ENCODE data around the gene ENTR1.

Gene ENTR1

DNA sequence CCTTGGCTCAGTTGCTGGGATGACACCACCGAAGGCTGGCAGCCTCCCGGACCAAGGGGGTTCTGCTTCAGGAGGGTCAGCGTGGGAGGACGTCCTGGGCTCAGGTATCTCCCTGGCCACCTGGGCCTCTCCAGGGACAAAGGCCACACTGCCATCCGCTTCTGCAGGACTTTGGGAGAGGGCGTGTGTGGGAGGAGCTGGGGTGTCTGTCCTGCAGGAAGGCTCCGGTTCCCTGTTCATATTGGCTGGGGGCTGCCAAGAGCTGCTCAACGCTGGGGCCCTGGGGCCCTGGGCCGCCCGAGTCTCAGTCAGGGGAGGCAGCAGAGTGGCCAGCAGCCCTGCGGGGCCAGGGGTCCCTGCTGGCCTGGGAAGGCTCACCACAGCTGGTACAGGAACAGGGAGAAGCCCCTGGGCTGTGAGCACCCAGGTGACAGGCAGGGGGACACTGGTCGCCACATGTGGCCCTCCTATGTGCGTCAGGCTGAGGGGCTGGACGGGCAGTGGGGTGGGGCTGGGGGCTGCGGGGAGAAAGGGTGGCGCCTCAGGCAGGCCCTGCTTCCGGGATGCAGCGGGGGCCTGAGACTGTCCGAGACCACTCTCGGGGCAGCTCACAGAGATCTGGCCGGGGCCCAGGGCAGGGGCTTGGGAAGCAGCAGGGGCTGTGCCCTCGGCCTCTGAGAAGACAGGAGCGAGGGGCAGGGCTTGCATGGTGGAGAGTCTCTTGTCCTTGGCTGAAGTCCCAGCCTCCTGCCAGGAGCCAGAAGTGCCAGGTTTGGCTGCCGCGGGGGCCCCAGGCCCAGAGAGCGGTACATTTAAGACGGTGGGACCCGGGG, 32.0 kb downstream of the ENTR1 start:
- H3K36me3 ChIP-seq (replicated peaks) = peaks cover 68% of the 10 kb centered on the region

DNA sequence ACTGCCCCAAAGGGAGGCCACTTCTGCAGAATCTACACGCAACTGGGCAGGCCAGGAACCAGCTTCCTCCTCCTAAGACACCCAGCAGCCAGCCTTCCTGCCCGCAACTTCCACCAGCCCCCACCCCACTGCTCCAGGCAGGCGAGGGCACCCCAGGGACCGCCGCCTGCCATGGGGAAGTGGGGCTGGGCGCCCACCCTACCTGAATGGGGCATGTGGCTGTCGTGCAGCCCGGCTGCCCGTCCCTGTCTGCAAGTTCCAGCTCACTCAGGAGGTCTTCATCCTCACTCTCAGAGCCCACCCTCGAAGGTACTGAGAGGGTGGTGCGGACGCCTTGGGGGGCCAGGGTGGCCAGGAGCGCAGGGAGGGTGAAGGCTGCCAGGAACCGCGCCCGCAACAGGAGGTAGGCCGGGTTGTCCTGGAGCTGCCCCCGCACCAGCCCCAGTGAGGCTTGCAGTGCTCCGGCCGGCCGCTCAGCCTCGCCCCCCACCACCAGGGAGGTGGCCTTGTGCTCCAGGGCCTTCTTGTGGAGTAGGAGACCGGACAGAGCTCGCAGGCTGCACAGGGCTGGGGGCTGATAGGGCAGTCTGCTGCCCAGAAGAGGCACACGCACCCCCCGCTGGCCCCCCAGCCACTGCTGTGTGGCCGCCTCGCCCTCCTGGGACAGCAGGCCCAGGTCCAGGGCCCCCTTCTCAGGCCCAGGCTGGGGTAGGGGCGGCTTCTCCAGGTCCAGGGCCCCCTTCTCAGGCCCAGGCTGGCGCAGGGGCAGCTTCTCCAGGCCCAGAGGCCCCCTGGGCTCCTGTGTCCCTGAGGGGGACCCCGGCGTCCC, 32.9 kb downstream of the ENTR1 start:
- H3K27me3 ChIP-seq (ENCODE audit: low read depth) = no peaks in the 10 kb centered on the region
- in situ Hi-C loops (cut with MboI; ENCODE audit: low sequenced_read_pairs) = no loop called here
- no peaks in the 10 kb centered on the region for H3K4me1 ChIP-seq
- H3K4me3 ChIP-seq = no peak overlapping the region
- no peaks in the 10 kb centered on the region for H3K9me3 ChIP-seq
- peaks cover 59% of the 10 kb centered on the region for H3K36me3 ChIP-seq (replicated peaks)
- no peak for DNase-seq (ENCODE audit: low spot score in 2 of 2)

More for the DNA sequence above, 32.0 kb downstream of the ENTR1 start:
- H3K9me3 ChIP-seq = no peaks in the 10 kb centered on the region
- no peak overlapping the region for H3K4me3 ChIP-seq
- no peaks in the 10 kb centered on the region for H3K4me1 ChIP-seq
- no peaks in the 10 kb centered on the region for H3K27me3 ChIP-seq (ENCODE audit: low read depth)
- DNase-seq (ENCODE audit: low spot score in 2 of 2) = no peak
- in situ Hi-C loops (cut with MboI; ENCODE audit: low sequenced_read_pairs) = no loop called here

DNA sequence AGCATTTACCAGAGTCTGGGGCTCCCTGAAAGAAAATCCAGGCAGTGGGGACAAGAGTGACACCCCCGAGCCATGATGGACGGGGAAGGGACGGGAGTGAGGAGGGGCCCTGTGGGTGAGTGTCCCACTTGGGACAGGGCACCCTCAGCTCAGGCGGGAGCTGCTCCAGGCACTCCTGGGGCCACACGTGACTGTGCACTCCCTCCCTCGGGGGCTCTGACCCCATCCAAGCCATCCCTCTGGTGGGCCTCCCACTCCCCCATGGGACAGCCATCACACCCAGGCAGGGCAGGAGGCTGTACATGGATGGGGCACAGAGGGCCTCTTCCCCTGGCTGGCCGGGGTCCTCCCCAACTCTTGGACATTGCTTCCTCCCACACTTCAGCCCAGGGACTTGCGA, 34.0 kb downstream of the ENTR1 start:
- H3K4me1 ChIP-seq = no peaks in the 10 kb centered on the region
- peaks cover 48% of the 10 kb centered on the region for H3K36me3 ChIP-seq (replicated peaks)
- H3K27me3 ChIP-seq (ENCODE audit: low read depth) = no peaks in the 10 kb centered on the region
- no peak for DNase-seq (ENCODE audit: low spot score in 2 of 2)
- no peaks in the 10 kb centered on the region for H3K9me3 ChIP-seq
- in situ Hi-C loops (cut with MboI; ENCODE audit: low sequenced_read_pairs) = no loop called here
- H3K4me3 ChIP-seq = no peak overlapping the region

DNA sequence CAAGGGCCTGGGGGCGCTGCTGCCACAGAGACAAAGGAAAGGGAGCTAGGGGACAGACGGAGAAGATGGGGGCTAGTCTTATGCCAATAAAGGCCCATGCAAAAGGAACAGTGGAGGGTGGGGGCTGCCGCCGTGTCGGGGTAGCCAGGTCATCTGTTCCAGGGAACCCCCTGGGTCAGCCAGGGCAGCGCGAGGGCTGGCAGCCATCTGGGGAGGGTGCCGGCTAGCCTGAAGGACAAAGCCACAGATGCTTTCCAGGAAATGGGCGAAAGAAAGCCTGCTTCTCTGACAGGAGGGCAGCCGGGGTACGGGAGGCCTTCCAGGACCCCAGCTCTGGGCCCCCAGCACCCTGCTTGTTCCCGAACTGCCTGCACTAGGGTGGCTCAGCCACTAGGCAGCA, 35.3 kb downstream of the ENTR1 start:
- no peaks in the 10 kb centered on the region for H3K4me1 ChIP-seq
- H3K4me3 ChIP-seq = no peak overlapping the region
- no peaks in the 10 kb centered on the region for H3K27me3 ChIP-seq (ENCODE audit: low read depth)
- peaks cover 37% of the 10 kb centered on the region for H3K36me3 ChIP-seq (replicated peaks)
- no peaks in the 10 kb centered on the region for H3K9me3 ChIP-seq
- in situ Hi-C loops (cut with MboI; ENCODE audit: low sequenced_read_pairs) = no loop called here
- DNase-seq (ENCODE audit: low spot score in 2 of 2) = no peak

DNA sequence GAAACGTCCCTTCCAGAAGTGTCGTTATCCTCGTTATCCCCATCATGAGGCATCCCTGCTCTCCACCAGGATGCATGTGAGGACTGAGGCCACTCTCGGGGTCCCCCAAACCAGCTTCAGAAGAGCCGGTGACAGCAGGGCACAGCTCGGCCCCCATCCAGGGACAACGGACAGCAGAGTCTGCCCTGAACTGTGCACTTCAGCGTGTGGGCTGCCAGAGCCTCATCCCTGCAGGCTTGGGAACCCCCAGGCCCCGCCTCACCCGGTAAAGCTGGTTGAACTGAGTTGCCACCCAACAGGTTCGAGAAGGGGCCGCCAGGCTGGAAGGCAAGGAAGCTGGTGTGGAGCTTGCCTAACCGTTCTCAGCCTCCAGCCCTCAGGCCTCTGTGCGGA, 36.2 kb downstream of the ENTR1 start:
- Histone ChIP-seq H3K27me3 (ENCODE audit: low read depth) (no peaks in the 10 kb centered on the region), H3K9me3 (no peaks in the 10 kb centered on the region), H3K4me3 (no peak overlapping the region), H3K4me1 (no peaks in the 10 kb centered on the region), H3K36me3 (replicated peaks) (peaks cover 29% of the 10 kb centered on the region)
- in situ Hi-C loops (cut with MboI; ENCODE audit: low sequenced_read_pairs) = no loop called here
- no peak for DNase-seq (ENCODE audit: low spot score in 2 of 2)

DNA sequence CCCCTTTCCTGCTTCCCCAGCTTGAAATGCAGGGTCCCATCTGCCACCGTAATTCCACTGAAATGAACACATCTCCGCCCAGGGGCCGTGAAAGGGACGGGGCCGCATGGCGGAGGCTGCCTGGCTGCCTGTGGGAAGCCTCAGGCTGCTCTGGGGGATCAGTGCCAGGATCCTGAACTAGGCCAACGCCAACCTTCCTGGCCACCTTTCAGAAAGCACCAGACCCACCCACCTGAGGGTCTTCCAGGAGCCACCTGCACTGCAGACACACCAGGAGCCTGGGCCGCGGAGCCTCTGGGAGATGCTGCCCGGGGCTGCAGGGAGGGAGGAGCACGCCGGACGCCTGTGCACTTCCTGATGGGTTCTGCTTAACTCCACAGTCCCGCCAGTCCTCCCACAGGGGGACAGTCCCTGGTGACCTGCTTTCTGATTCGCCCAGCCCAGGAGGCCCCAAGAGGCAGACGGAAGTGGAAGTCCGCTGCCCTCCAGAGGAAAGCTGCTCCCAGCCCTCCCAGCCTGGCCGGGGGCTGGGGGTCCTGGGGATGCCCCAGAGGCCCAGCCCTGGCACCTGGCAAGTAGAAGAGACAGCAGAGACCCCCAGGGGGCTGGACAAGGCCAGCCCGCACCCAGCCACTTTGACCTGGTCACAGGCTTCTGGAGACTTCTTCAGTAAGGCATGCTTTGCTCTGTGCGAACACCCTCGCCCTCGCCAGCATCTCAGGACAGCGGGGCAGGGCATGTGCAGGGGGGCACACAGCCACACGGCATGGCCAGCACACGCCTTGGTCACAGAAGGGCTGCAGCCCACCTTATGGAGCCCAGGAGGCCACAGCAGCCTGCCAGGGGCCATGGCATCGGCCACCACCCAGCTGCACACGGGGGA, 36.9 kb downstream of the ENTR1 start, which contains the start of gene CARD9:
TSS of gene CARD9 (minus strand) at position 370 of the 883 bp plus-strand sequence. CDS start 1,591 bp downstream, outside the sequence.
- H3K4me1 ChIP-seq = no peaks in the 10 kb centered on the region
- H3K4me3 ChIP-seq = no peak within 1 kb of the TSS
- in situ Hi-C loops (cut with MboI; ENCODE audit: low sequenced_read_pairs) = no loop called here
- H3K36me3 ChIP-seq (replicated peaks) = peaks cover 23% of the 10 kb centered on the region
- no peak for DNase-seq (ENCODE audit: low spot score in 2 of 2)
- H3K9me3 ChIP-seq = no peaks in the 10 kb centered on the region
- H3K27me3 ChIP-seq (ENCODE audit: low read depth) = no peaks in the 10 kb centered on the region

DNA sequence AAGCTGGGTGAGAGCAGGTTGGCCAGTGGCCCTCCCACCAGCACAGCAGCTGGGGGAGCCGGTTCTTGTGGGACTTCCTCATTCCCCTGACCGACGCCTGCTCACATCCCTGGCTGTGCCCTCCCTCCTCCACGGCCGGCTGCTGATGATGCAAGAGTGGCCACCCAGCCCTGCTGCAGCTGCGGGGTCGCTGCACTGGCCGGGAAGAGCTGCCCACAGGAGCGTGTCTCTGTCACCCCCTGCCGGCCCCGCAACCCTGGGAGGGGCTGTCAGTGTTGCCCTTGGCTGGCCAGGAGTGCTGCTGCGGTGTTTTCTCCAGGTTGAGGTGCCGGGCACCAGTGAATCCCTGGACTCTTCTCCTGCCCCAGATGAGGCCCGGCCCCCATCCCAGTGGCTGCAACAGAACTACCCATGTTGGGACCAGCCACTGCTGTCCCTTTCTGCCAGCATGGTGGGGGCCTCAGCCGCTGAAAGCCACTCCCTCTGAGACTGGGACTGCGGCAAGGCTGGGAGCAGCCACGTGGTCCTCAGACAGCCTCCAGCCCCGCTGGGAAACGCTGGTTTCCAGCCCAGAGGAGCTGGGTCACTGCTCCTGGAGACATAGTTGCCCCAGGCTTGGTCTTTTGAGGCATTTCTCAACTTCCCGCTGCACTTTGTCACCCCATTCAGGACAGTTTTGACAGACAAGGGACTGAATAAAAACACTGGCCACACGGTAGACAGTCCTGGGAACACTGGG, 37.7 kb downstream of the ENTR1 start:
- Histone ChIP-seq H3K4me1 (no peaks in the 10 kb centered on the region), H3K36me3 (replicated peaks) (peaks cover 20% of the 10 kb centered on the region), H3K9me3 (no peaks in the 10 kb centered on the region), H3K27me3 (ENCODE audit: low read depth) (no peaks in the 10 kb centered on the region), H3K4me3 (no peak overlapping the region)
- DNase-seq (ENCODE audit: low spot score in 2 of 2) = peak in 1 of 2 experiments; percentile 52
- in situ Hi-C loops (cut with MboI; ENCODE audit: low sequenced_read_pairs) = no loop called here

DNA sequence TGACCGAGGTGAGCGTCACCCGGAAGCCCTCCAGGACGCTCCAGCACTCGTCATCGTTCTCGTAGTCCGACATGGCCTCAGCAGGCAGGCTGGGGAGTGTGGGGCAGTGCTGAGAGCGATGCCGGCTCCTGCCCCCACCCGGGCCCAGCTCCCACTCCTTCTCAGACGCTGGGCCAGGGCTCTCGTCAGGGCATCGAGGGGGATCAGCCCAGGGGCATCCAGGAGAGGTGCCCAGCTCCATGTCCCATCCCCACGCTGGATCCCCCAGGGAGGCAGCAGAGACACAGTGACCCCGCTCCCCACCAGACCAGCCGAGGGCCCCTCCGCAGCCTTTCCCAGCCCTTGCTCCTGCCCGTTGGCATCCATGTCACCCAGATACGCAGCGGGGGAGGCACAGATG, 38.4 kb downstream of the ENTR1 start:
- no peaks in the 10 kb centered on the region for H3K4me1 ChIP-seq
- peaks cover 14% of the 10 kb centered on the region for H3K36me3 ChIP-seq (replicated peaks)
- H3K9me3 ChIP-seq = no peaks in the 10 kb centered on the region
- no peak for DNase-seq (ENCODE audit: low spot score in 2 of 2)
- in situ Hi-C loops (cut with MboI; ENCODE audit: low sequenced_read_pairs) = no loop called here
- H3K27me3 ChIP-seq (ENCODE audit: low read depth) = no peaks in the 10 kb centered on the region
- no peak overlapping the region for H3K4me3 ChIP-seq

DNA sequence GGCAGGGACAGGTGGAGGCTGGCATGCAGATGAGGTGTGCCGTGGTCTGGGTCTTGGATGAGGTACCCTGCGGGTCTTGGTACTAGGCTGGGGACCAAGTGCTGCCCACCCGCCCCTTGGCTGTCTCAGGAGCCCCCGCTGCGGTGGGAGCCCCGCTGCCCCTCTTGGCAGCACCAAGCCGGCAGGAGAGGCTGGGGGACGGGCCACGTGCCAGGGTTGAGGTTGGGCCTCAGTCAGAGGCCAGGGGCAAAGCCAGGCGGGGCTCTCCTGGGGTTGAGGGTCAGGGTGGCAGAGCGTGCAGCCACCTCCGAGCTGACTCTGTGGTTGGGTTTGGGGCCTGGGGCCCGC, 38.9 kb downstream of the ENTR1 start:
- Histone ChIP-seq H3K4me3 (no peak overlapping the region), H3K36me3 (replicated peaks) (peaks cover 11% of the 10 kb centered on the region), H3K27me3 (ENCODE audit: low read depth) (no peaks in the 10 kb centered on the region), H3K4me1 (no peaks in the 10 kb centered on the region), H3K9me3 (no peaks in the 10 kb centered on the region)
- in situ Hi-C loops (cut with MboI; ENCODE audit: low sequenced_read_pairs) = no loop called here
- DNase-seq (ENCODE audit: low spot score in 2 of 2) = no peak

DNA sequence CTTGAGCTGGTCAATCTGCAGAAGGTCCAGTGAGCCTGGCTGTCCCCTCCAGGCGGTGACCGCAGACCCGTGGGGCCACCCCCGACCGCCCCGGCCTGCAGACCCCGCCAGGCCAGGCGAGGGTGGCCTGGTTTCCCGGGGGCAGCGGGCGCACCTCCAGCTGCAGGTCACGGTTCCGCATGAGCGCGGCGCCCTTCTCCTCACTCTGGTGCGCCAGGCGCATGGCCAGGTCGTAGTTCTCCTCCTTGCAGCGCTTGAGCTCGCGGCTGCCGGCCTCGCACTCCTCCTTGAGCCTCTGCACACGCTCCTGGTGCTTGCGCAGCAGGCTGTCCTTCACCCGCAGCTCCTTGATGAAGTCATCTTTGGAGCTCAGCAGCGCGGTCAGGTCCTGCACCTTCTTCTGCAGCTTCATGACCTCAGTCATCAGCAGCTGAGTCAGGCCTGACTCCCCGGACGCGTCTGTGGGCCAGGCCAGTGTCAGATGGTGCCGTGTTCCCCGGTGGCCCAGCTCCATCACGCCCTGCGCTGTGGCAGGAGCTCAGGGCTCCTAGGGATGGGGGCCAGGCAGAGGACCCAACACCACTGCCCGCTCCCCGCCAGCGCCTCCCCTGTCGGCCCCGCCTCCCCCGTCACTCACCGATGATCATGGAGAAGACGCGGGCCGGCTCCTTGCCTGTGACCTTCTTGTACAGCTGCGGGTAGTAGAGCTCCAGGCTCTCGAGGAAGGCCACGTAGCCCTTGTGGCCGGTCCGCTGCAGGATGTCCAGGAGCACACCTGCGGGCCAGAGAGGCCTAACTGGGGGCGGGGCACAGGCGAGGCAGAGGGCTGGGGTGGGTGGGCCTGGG, 39.5 kb downstream of the ENTR1 start:
- H3K4me3 ChIP-seq = no peak overlapping the region
- H3K4me1 ChIP-seq = no peaks in the 10 kb centered on the region
- in situ Hi-C loops (cut with MboI; ENCODE audit: low sequenced_read_pairs) = no loop called here
- H3K27me3 ChIP-seq (ENCODE audit: low read depth) = no peaks in the 10 kb centered on the region
- no peaks in the 10 kb centered on the region for H3K9me3 ChIP-seq
- H3K36me3 ChIP-seq (replicated peaks) = peaks cover 5% of the 10 kb centered on the region
- no peak for DNase-seq (ENCODE audit: low spot score in 2 of 2)

DNA sequence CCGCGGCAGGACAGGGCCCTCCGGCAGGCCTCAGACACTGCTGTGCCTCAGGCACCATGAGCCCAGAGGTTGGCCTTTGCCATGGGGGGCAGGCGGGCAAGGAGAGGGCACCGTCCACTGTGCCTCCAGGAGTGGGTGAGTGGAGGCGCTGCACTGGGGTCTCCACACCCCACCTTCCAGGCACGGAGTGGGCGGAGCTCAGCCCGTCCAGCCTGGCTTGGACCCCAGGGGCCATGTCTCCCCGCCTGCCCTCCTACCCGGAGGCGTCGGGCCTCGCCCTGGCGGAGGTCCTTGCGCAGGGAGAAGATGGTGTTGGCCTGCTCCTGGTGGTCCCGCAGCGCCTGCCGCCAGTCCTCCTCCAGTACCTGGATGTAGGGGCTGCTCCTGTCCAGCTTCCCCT, 40.4 kb downstream of the ENTR1 start:
- H3K36me3 ChIP-seq (replicated peaks) = no peaks in the 10 kb centered on the region; the same call in none of the 2 replicates
- H3K9me3 ChIP-seq = no peaks in the 10 kb centered on the region
- no peak overlapping the region for H3K4me3 ChIP-seq
- H3K4me1 ChIP-seq = no peaks in the 10 kb centered on the region
- DNase-seq (ENCODE audit: low spot score in 2 of 2) = no peak
- no peaks in the 10 kb centered on the region for H3K27me3 ChIP-seq (ENCODE audit: low read depth)
- in situ Hi-C loops (cut with MboI; ENCODE audit: low sequenced_read_pairs) = no loop called here

DNA sequence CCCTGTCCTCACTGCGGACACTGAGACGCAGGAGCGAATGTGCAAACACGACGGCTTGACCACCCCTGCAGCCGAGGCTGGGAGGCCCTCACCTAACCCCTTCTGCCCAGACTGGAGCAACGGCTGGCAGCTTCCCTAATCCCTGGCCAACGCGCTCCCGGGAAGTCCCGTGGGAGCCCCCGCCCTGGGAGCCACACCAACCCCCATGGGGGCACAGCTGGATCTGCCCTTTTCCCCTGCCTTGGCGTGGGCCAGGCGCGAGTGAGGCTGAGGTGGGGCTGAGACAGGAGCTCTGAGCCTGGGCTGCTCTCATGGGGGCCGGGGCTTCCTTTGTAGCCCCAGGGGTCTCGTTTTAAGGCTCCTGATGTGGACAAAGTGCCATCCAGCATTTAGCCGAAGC, 42.2 kb downstream of the ENTR1 start:
- no peak for DNase-seq (ENCODE audit: low spot score in 2 of 2)
- H3K4me3 ChIP-seq = no peak overlapping the region
- H3K4me1 ChIP-seq = peaks cover 5% of the 10 kb centered on the region
- no peaks in the 10 kb centered on the region for H3K9me3 ChIP-seq
- in situ Hi-C loops (cut with MboI; ENCODE audit: low sequenced_read_pairs) = no loop called here
- H3K27me3 ChIP-seq (ENCODE audit: low read depth) = no peaks in the 10 kb centered on the region
- H3K36me3 ChIP-seq (replicated peaks) = no peaks in the 10 kb centered on the region; the same call in 1 of the 2 replicates

Measured in HAP-1 (cell line).